Measurements from ENCODE around the gene USP44.
A peak's percentile ranks its signal among the peaks of the same experiment; 100 is the strongest.

USP44 gene

DNA sequence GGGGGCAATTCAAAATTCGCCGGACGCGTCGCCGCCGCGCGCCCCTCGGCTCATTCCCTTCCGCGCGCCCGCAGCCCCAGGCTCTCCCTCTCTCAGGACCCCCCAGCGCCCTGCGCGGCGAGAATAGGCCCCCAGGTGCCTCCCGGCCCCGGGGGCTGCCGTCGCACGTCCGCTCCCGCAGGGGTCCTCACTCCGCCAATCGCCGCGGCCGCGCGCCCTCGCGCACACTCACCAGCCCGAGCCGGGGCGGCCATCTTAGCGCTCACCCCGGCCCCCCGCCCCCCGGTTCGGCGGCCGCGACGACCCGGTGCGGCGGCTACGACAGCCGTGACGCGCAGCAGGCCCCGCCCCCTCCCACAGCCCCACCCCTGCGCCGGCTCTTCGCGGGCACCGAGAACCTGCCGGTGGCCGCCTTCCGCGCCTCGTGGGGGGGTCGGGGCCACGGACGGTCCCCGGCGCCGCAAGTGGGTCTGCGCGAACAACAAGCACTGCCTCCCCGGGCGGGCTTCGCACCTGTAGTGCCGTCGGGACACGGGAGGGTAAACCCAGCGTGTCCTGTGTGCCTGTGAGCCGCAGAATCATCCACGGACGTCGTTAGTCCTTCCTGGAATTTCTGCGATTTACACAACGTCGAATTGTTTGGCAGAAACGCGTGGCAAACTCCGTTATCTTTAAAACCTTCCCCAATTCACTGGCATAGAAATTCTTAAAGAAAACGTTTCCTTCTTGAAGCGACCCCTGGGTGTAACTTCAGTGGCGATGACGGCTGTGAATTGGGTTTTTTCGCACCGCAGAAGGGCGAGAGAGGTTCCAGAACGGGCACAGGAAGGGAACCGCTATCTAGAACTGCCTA is 2.5 kb downstream of the USP44 start:
- Histone ChIP-seq H3K9ac (no peak overlapping the region), H3K4me1 (no peaks in the 10 kb centered on the region), H2AFZ (peak overlapping the region; percentile 99), H3K4me2 (ENCODE audit: low read length) (peak overlapping the region; percentile 66), H3K9me3 (ENCODE audit: control insufficient read depth, low read length) (no peaks in the 10 kb centered on the region), H3K27ac (peak overlapping the region; percentile 37), H3K4me3 (ENCODE audit: low read depth, low read length) (peak overlapping the region; percentile 52), H3K79me2 (no peaks in the 10 kb centered on the region), H3K27me3 (ENCODE audit: control insufficient read depth, insufficient read depth, low read length) (no peaks in the 10 kb centered on the region), H3K36me3 (ENCODE audit: control insufficient read depth, insufficient read depth, low read length) (no peaks in the 10 kb centered on the region)
- TF ChIP-seq, protein P1, sequence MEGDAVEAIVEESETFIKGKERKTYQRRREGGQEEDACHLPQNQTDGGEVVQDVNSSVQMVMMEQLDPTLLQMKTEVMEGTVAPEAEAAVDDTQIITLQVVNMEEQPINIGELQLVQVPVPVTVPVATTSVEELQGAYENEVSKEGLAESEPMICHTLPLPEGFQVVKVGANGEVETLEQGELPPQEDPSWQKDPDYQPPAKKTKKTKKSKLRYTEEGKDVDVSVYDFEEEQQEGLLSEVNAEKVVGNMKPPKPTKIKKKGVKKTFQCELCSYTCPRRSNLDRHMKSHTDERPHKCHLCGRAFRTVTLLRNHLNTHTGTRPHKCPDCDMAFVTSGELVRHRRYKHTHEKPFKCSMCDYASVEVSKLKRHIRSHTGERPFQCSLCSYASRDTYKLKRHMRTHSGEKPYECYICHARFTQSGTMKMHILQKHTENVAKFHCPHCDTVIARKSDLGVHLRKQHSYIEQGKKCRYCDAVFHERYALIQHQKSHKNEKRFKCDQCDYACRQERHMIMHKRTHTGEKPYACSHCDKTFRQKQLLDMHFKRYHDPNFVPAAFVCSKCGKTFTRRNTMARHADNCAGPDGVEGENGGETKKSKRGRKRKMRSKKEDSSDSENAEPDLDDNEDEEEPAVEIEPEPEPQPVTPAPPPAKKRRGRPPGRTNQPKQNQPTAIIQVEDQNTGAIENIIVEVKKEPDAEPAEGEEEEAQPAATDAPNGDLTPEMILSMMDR (IDR thresholded peaks at IDR 0.05), result no peak

DNA sequence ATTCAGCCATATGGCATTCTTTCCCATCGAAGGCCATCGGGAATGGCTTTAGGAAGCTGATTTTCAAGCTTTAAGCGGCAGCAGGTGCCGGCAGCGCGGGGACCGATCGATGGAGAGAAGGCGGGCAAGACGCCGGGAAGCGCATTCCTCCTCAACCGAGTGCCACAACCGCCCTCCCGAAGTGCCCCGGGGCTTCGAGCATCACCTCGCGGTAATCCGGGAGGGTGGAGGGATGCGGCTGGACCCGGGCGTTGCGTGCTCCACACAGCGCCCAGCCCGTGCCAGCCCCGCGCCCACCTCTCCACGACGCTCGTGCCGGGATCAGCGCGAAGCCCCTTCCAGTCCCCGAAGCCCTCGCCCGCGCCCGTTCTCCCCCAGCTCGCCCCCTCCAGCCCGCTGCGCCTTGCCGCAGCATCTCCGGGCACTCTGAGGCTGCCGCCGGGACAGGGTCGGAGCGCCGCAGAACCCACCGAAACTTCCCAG is 3.2 kb downstream of the USP44 start:
- no peaks in the 10 kb centered on the region for H3K36me3 ChIP-seq (ENCODE audit: control insufficient read depth, insufficient read depth, low read length)
- H3K27ac ChIP-seq, result peak overlapping the region; percentile 37
- TF ChIP-seq, protein P1 (IDR thresholded peaks at IDR 0.05), result no peak
- H3K27me3 ChIP-seq (ENCODE audit: control insufficient read depth, insufficient read depth, low read length), result no peaks in the 10 kb centered on the region
- no peaks in the 10 kb centered on the region for H3K4me1 ChIP-seq
- no peaks in the 10 kb centered on the region for H3K79me2 ChIP-seq
- H3K9ac ChIP-seq, result no peak overlapping the region
- no peaks in the 10 kb centered on the region for H3K9me3 ChIP-seq (ENCODE audit: control insufficient read depth, low read length)
- peak overlapping the region; percentile 52 for H3K4me3 ChIP-seq (ENCODE audit: low read depth, low read length)
- peak overlapping the region; percentile 66 for H3K4me2 ChIP-seq (ENCODE audit: low read length)
- H2AFZ ChIP-seq, result peak overlapping the region; percentile 99

DNA sequence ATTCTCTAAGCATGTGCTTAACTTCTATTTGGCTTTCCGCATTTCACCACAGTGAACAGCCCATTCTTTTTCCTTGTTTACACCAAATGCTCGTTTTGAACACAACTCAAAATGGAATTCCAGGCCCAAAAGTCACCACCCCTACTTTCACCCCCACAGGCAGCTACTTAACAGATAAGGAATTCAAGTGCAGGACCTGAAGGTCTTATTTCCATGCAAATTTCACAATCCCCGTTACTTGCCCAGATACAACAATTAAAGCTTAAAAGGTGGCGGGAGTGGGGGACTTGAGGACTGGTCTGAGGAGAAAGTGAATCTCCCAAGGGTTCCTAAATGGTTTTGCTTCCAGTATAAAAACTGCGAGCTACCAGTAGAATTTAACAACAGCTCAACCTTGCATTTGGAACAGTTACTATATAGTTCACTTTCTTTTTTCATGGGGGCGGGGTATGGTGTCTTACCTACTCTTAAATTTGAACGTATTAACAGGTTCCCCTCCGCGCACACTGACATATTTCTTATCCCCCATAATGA is 3.7 kb downstream of the USP44 start:
- Histone ChIP-seq H3K36me3 (ENCODE audit: control insufficient read depth, insufficient read depth, low read length) (no peaks in the 10 kb centered on the region), H3K4me1 (no peaks in the 10 kb centered on the region), H3K4me3 (ENCODE audit: low read depth, low read length) (peak overlapping the region; percentile 52), H3K27ac (peak overlapping the region; percentile 37), H2AFZ (peak overlapping the region; percentile 99), H3K27me3 (ENCODE audit: control insufficient read depth, insufficient read depth, low read length) (no peaks in the 10 kb centered on the region), H3K4me2 (ENCODE audit: low read length) (peak overlapping the region; percentile 66), H3K9ac (no peak overlapping the region), H3K9me3 (ENCODE audit: control insufficient read depth, low read length) (no peaks in the 10 kb centered on the region), H3K79me2 (no peaks in the 10 kb centered on the region)
- TF ChIP-seq, protein P1 (IDR thresholded peaks at IDR 0.05), result no peak

DNA sequence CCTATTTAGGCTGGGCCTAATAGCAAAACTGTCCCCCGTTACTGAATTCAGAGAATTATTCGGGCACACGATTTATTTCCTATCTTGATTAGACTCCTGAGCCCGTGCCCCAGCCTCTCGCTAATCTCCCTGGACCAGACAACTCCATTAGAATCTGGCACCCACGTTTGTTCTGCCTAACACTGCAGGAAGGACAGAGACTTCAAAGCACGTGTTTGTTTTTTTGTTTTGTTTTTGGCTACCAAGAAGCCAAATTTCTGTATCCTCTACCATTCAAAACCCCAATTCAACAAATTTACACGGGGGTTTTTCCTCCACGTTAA is 4.8 kb downstream of the USP44 start:
- Histone ChIP-seq H3K9me3 (ENCODE audit: control insufficient read depth, low read length) (no peaks in the 10 kb centered on the region), H3K4me1 (no peaks in the 10 kb centered on the region), H3K27ac (no peak overlapping the region), H3K4me3 (ENCODE audit: low read depth, low read length) (no peak overlapping the region), H2AFZ (no peak overlapping the region), H3K4me2 (ENCODE audit: low read length) (no peak overlapping the region), H3K79me2 (no peaks in the 10 kb centered on the region), H3K27me3 (ENCODE audit: control insufficient read depth, insufficient read depth, low read length) (no peaks in the 10 kb centered on the region), H3K36me3 (ENCODE audit: control insufficient read depth, insufficient read depth, low read length) (no peaks in the 10 kb centered on the region), H3K9ac (no peak overlapping the region)
- TF ChIP-seq, protein P1 (IDR thresholded peaks at IDR 0.05), result no peak
